Measurements from ENCODE around the gene SPECC1.
A peak's percentile ranks its signal among the peaks of the same experiment; 100 is the strongest.
"Not testable (repeated sequence)": the region's sequence is repeated elsewhere in the genome, so short reads cannot be mapped to it uniquely, and the experiment has no call there.

SPECC1 gene

DNA sequence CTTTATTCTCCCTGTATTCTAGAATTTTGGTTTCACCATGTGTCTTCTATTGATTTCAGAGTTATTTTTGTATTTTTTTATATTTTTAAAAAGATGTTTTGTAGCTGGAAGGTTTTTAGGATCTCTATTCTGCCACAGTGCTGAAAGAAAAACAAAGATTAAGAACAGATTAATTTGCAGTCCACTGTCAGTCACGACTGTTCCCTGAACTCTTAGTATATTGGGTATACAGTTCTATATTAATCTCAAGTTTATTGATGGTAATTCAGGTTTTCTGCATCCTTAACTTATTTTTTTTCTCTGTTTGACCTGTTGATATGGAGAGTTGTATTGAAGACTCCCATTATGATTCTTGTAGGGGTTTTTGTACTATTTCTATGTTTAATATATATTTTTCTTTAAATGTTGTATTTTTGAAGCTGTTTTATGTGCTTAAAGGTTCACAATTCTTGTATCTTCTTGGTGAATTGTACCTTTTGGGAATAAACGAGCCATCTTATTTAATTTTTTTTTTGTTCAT lies 2.9 kb downstream of the SPECC1 start:
- DNase-seq = no peak

DNA sequence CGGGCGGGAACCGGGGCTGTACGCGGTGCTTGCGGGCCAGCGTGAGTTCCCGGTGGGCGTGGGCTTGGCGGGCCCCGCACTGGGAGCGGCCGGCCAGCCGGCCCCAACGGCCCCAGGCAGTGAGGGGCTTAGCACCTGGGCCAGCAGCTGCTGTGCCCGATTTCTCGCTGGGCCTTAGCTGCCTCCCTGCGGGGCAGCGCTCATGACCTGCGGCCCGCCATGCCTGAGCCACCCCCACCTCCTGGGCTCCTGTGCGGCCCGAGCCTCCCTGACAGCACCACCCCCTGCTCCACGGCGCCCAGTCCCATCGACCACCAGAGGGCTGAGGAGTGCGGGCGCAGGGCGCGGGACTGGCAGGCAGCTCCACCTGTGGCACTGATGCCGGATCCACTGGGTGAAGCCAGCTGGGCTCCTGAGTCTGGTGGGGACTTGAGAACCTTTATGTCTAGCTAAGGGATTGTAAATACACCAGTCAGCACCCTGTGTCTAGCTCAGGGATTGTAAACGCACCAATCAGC lies 7.4 kb downstream of the SPECC1 start:
- not testable (repeated sequence) for DNase-seq

DNA sequence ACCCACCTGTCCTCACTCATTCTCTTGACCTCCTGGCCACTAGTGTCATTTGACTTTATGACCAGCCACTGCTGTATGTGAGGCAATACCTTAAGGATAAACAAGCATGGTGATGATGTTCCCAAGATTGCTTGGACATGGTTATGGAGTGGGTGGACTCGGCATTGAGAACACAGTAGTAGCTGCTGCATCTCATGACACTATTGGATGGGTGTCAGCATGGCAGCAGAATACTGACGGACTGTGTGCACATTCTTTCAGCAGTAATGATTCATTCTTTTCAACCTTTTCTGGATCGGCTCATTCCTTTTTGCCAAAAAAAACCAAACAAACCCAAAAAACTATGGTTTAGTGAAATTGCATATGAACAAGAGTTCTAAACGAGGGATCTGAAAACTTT lies 13.5 kb downstream of the SPECC1 start:
- DNase-seq = no peak

DNA sequence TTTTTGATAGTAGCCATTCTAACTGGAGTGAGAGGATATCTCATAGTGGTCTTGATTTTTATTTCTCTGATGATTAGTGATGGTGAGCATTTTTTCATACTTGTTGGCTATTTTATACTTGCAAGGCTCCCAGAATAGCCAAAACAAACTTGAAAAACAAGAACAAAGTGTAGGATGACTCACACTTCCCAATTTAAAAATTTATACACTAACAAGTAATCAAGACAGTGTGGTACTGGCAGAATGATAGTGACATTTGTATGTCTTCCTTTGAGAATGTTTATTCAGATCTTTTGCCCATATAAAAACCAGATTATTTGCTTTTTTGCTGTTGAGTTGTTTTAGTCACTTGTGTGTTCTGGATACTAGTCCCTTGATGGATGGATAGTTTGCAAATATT lies 17.8 kb downstream of the SPECC1 start:
- no peak for DNase-seq

GRCh38 chr17:20028443-20028842 lies 19.3 kb downstream of the SPECC1 start:
- DNase-seq = no peak

GRCh38 chr17:20032636-20033035 lies 23.5 kb downstream of the SPECC1 start:
- no peak for DNase-seq

- no peak for DNase-seq
These were observed 24.3 kb downstream of the SPECC1 start for GRCh38 chr17:20033415-20033814.

GRCh38 chr17:20035501-20035900 lies 26.3 kb downstream of the SPECC1 start:
- no peak for DNase-seq

DNA sequence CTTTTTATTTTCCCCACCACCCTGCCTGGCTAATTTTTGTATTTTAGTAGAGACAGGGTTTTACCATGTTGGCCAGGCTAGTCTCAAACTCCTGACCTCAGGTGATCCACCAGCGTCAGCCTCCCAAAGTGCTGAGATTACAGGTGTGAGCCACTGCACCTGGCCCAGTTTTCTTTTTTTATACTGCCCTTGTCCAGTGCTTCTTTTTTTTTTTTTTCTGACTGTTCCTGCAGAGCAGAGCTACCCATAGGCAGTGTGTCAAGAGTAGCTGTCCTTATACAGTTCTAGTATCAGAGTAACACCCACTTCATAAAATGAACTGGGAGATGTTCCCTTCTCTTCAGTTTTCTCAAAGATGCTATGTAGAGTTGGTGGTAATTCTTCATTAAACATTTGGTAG lies 28.1 kb downstream of the SPECC1 start:
- DNase-seq = not testable (repeated sequence)

- DNase-seq = no peak
These were observed 29.9 kb downstream of the SPECC1 start for GRCh38 chr17:20039037-20039436.

DNA sequence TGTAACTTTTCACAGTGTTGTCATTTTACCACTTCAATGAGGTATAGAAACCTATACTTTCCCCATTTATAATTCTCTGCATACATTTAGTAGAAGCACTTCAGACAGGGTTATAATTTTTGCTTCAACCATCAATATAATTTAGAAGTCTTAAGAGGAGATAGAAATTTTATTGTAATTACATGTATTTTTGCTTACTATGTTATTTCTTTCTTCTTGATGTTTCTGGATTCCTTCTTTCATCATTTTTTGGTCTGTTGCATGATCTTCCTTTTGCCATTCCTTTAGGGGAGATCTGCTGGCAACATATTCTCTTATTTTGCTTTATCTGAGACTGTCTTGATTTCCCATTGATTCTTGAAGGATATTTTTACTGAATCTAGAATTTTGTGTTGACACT lies 31.1 kb downstream of the SPECC1 start:
- no peak for DNase-seq

DNA sequence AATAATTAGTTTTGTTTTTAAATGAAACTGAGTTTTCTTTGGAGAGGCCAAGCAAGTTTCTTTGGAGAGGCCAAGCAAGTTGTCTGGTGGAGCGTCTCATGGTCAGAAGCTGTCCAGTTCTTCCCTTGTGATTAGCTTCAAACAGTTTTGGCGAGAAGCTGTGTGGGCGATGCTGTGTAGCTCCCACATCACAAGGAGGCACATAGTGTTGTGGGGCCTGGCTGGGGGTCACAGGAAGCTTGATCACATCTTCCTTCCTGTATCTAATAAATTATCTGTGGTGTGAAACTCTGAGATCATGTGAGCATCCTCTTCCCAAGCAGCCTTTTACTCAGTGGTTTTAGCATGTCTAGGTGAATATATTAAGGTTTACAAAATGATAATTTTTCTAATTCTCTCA lies 33.9 kb downstream of the SPECC1 start:
- peak in 1 of 2 donors; percentile 21 for DNase-seq

DNA sequence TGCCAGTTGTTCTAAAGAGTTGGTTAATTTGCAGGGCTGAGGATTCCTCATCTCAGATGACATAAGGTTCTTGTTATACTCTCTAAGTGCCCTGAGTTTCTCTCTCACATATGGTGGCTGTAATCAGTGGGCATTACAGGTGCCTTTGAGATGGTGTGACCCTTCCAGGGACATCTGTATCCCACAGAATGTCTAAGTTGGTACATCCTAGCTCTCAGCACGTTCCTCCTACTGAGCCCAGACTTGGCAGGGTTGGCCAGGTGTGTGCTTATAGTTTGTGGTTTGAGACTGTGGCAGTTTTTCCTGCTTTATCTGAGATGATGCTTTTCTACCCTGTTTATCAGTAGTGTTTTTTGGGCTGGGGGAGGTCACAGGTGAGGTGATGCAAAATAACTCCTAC lies 36.3 kb downstream of the SPECC1 start:
- no peak for DNase-seq

DNA sequence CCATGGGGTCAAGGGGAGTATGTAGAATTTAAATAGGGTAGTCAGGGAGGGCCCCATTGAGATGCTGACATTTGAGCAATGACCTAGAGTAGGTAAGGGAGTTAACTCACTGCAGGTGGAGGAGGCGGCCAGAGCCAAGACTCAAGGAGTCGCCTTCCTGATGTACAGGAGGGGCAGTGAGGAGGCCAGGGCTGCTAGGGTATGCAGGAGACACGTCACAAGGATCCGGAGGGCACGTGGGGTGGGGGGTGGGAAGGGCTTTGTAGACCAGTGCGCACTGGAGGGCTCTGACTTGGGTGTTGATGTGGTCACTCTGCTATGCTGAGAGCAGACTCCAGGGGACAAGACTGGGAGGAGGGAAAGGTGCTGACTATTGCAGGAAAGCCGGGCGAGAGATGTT lies 37.5 kb downstream of the SPECC1 start:
- DNase-seq = no peak

DNA sequence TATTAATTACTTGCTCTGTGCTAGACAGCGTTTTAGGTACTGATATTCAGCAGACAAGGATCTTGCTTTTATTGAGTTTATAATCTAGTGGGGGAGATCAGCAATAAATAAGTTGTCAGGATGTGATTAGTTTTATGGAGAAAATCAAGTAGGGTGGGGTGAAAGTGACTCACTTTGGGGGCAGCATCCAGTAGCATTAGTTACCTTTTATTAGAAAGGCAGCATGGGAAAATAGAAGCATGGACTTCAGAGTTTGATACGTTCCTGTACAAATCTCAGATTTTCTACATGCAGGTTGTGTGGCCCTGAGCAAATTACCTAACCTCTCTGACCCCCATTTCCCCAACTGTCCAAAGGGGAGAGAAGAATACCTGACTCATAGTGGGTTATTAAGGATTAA lies 42.5 kb downstream of the SPECC1 start:
- DNase-seq = no peak

- no peak for DNase-seq
These were observed 44.3 kb downstream of the SPECC1 start for GRCh38 chr17:20053361-20053964.

GRCh38 chr17:20059728-20060188 lies 50.6 kb downstream of the SPECC1 start:
- no peak for DNase-seq

- peak in 1 of 2 donors; percentile 26 for DNase-seq
These were observed 54.8 kb downstream of the SPECC1 start for GRCh38 chr17:20063665-20064648.

- no peak for DNase-seq
These were observed 57.1 kb downstream of the SPECC1 start for GRCh38 chr17:20066253-20066652.

DNA sequence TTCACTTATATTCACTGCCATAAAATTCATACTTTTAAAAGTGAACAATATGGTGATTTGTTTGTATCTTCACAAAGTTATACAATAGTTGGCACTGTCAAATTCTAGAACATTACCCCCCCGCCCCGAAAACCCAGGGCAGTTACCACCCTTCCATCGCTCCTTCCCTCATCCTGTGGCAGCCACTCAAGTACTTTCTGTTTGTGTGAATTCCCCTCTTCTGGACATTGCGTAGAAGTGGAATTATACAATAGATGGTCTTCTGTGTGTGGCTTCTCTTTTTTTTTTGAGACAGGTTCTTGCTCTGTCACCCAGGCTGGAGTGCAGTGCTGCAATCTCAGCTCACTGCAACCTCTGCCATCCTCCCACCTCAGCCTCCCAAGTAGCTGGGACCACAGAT lies 58.6 kb downstream of the SPECC1 start:
- DNase-seq = no peak

- DNase-seq = no peak
These were observed 59.3 kb downstream of the SPECC1 start for GRCh38 chr17:20068445-20068844.

GRCh38 chr17:20071824-20072691 lies 62.9 kb downstream of the SPECC1 start:
- no peak for DNase-seq

DNA sequence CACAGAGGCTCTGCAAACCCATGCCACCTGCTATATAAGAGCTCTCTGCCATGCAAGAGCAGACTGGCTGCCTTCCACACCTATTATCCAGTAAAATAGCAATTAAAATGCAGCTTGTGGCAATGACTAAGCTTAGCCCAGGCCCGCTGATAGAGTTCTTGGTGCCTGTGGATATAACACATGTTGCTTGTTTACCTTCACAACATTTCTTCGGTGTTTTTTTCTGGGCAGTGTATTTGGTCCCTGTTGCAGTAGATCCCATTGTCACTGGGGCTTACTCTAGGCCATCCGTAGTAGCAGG lies 63.5 kb downstream of the SPECC1 start:
- DNase-seq = no peak

Measured in CD4-positive, alpha-beta T cell treated with Interferon alpha-2 for 1 hour (primary cell).